ENCODE results near the gene SLC7A6.
A peak's percentile ranks its signal among the peaks of the same experiment; 100 is the strongest.

The SLC7A6 gene

DNA sequence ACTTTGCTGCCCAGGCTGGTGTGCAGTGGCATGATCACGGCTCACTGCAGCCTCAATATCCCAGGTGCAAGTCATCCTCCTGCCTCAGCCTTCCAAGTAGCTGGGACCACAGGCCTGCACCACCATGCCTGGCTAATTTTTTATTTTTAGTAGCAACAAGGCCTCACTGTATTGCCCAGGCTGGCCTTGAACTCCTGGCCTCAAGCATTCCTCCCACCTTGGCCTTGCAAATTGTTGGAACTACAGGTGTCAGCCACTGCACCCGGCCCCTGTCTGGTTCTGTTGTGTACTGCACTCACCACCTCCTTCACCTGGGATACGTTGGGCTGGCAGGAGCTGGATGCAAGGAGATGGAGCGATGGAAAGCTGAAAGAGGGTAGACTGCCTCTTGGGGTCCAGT is 10.6 kb upstream of the SLC7A6 start:
- DNase-seq (ENCODE audit: low read depth): no peak
- no peak overlapping the region for H3K4me3 ChIP-seq (ENCODE audit: low read depth, low read length)
- TF ChIP-seq, protein P1, sequence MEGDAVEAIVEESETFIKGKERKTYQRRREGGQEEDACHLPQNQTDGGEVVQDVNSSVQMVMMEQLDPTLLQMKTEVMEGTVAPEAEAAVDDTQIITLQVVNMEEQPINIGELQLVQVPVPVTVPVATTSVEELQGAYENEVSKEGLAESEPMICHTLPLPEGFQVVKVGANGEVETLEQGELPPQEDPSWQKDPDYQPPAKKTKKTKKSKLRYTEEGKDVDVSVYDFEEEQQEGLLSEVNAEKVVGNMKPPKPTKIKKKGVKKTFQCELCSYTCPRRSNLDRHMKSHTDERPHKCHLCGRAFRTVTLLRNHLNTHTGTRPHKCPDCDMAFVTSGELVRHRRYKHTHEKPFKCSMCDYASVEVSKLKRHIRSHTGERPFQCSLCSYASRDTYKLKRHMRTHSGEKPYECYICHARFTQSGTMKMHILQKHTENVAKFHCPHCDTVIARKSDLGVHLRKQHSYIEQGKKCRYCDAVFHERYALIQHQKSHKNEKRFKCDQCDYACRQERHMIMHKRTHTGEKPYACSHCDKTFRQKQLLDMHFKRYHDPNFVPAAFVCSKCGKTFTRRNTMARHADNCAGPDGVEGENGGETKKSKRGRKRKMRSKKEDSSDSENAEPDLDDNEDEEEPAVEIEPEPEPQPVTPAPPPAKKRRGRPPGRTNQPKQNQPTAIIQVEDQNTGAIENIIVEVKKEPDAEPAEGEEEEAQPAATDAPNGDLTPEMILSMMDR (IDR thresholded peaks at IDR 0.05; ENCODE audit: insufficient read depth, low read depth, low read length, missing control alignments): no peak

GRCh38 chr16:68255712-68256111 is 8.6 kb upstream of the SLC7A6 start:
- DNase-seq (ENCODE audit: low read depth): no peak
- TF ChIP-seq, protein P1 (IDR thresholded peaks at IDR 0.05; ENCODE audit: insufficient read depth, low read depth, low read length, missing control alignments): no peak
- H3K4me3 ChIP-seq (ENCODE audit: low read depth, low read length): no peak overlapping the region

- peak; percentile 70 for DNase-seq (ENCODE audit: low read depth)
- TF ChIP-seq, protein P1 (IDR thresholded peaks at IDR 0.05; ENCODE audit: insufficient read depth, low read depth, low read length, missing control alignments): no peak
These were observed 6.9 kb upstream of the SLC7A6 start for GRCh38 chr16:68257251-68257905.

GRCh38 chr16:68257906-68258800 is 6.2 kb upstream of the SLC7A6 start:
- no peak for DNase-seq (ENCODE audit: low read depth)

More at GRCh38 chr16:68257251-68257905, 6.9 kb upstream of the SLC7A6 start:
- no peak overlapping the region for H3K4me3 ChIP-seq (ENCODE audit: low read depth, low read length)

DNA sequence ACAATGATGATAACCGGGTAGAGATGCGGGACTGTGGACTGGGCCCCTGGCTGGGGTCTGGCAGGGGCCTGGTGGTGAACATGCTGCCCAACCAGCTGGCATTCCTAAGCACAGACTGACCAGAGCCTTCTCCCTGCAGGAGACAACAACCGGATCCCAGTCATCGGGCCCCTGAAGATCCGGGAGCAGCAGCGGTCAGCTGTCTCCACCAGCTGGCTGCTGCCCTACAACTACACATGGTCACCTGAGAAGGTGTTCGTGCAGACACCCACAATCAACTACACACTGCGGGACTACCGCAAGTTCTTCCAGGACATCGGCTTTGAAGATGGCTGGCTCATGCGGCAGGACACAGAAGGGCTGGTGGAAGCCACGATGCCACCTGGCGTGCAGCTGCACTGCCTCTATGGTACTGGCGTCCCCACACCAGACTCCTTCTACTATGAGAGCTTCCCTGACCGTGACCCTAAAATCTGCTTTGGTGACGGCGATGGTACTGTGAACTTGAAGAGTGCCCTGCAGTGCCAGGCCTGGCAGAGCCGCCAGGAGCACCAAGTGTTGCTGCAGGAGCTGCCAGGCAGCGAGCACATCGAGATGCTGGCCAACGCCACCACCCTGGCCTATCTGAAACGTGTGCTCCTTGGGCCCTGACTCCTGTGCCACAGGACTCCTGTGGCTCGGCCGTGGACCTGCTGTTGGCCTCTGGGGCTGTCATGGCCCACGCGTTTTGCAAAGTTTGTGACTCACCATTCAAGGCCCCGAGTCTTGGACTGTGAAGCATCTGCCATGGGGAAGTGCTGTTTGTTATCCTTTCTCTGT is 5.1 kb upstream of the SLC7A6 start:
- no peak for DNase-seq (ENCODE audit: low read depth)
- H3K4me3 ChIP-seq (ENCODE audit: low read depth, low read length): no peak overlapping the region
- TF ChIP-seq, protein P1 (IDR thresholded peaks at IDR 0.05; ENCODE audit: insufficient read depth, low read depth, low read length, missing control alignments): no peak

More at GRCh38 chr16:68257906-68258800, 6.2 kb upstream of the SLC7A6 start:
- TF ChIP-seq, protein P1 (IDR thresholded peaks at IDR 0.05; ENCODE audit: insufficient read depth, low read depth, low read length, missing control alignments): no peak
- no peak overlapping the region for H3K4me3 ChIP-seq (ENCODE audit: low read depth, low read length)

GRCh38 chr16:68263559-68264127 is 683 bp upstream of the SLC7A6 start:
- TF ChIP-seq, protein P1 (IDR thresholded peaks at IDR 0.05; ENCODE audit: insufficient read depth, low read depth, low read length, missing control alignments): no peak
- no peak for DNase-seq (ENCODE audit: low read depth)

More at GRCh38 chr16:68263559-68264127, 683 bp upstream of the SLC7A6 start:
- peak overlapping the region; percentile 72 for H3K4me3 ChIP-seq (ENCODE audit: low read depth, low read length)
